C4-2B (cell line): ENCODE data around the gene MYH11.

Experiments
- ZFX ChIP-seq: fragments of 450-650 bp; IDR thresholded peaks from 2 replicates; pipeline ENCODE4 v1.6.1; 2017
- TF ChIP-seq, protein P1 (sequence below): fragments of 450-650 bp; conservative IDR thresholded peaks from 2 replicates; pipeline ENCODE4 v1.5.1; 2017; ENCODE audit warnings: mild to moderate bottlenecking

DNA sequence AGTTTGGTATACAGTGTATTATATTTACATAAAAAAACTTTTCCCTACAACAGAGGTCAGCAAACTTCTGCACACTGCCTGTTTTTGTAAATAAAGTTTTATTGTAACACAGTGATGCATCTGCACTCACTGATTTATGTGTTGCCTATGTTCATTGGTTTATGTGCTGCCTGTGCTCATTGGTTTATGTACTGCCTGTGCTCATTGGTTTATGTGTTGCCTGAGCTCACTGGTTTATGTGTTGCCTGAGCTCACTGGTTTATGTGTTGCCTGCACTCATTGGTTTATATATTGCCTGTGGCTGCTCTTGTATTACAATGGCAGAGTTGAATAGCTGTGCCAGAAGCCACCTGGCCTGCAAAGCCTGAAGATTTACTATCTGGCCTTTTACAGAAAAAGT, 81.6 kb downstream of the MYH11 start:
- TF ChIP-seq, protein P1, sequence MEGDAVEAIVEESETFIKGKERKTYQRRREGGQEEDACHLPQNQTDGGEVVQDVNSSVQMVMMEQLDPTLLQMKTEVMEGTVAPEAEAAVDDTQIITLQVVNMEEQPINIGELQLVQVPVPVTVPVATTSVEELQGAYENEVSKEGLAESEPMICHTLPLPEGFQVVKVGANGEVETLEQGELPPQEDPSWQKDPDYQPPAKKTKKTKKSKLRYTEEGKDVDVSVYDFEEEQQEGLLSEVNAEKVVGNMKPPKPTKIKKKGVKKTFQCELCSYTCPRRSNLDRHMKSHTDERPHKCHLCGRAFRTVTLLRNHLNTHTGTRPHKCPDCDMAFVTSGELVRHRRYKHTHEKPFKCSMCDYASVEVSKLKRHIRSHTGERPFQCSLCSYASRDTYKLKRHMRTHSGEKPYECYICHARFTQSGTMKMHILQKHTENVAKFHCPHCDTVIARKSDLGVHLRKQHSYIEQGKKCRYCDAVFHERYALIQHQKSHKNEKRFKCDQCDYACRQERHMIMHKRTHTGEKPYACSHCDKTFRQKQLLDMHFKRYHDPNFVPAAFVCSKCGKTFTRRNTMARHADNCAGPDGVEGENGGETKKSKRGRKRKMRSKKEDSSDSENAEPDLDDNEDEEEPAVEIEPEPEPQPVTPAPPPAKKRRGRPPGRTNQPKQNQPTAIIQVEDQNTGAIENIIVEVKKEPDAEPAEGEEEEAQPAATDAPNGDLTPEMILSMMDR = no peak
- TF ChIP-seq ZFX = no peak
